Epithelial cell of prostate (primary cell): Measurements from ENCODE around the gene HSD17B11.
"Not testable (repeated sequence)": the region's sequence is repeated elsewhere in the genome, so short reads cannot be mapped to it uniquely, and the experiment has no call there.

Experiments used
- DNase-seq: peaks from one replicate; pipeline ENCODE4 v3.0.0-alpha.2; 2011; ENCODE audit warnings: low read depth, low spot score
- H3K27ac ChIP-seq: fragments of 450-650 bp; 2 replicates; pipeline ENCODE4 v1.5.1; 2017; ENCODE audit warnings: mild to moderate bottlenecking

The HSD17B11 gene

GRCh38 chr4:87390891-87391575 is at the start of gene HSD17B11:
Gene HSD17B11, minus strand, starts transcription at chr4:87391188. Its CDS starts 118 bp downstream, at chr4:87391070.
- DNase-seq: peak; percentile 24
- H3K27ac ChIP-seq: peak within 1 kb of the TSS; percentile 24

GRCh38 chr4:87433342-87433741 is 42.4 kb upstream of the HSD17B11 start:
- no peak for DNase-seq
- H3K27ac ChIP-seq: no peak overlapping the region

GRCh38 chr4:87430038-87430437 is 39.0 kb upstream of the HSD17B11 start:
- no peak overlapping the region for H3K27ac ChIP-seq
- no peak for DNase-seq

GRCh38 chr4:87428979-87429378 is 38.0 kb upstream of the HSD17B11 start:
- DNase-seq: no peak
- H3K27ac ChIP-seq: no peak overlapping the region

GRCh38 chr4:87427518-87427868 is 36.5 kb upstream of the HSD17B11 start:
- no peak for DNase-seq
- no peak overlapping the region for H3K27ac ChIP-seq

GRCh38 chr4:87426865-87427517 is 36.0 kb upstream of the HSD17B11 start:
- H3K27ac ChIP-seq: no peak overlapping the region
- no peak for DNase-seq

- no peak for DNase-seq
These were observed 34.7 kb upstream of the HSD17B11 start for GRCh38 chr4:87425711-87426110.

GRCh38 chr4:87424099-87424543 is 33.1 kb upstream of the HSD17B11 start:
- peak overlapping the region; percentile 44 for H3K27ac ChIP-seq
- not testable (repeated sequence) for DNase-seq

More at GRCh38 chr4:87425711-87426110, 34.7 kb upstream of the HSD17B11 start:
- H3K27ac ChIP-seq: peak overlapping the region; percentile 44

- H3K27ac ChIP-seq: peak overlapping the region; percentile 91
- DNase-seq: no peak
These were observed 32.5 kb upstream of the HSD17B11 start for GRCh38 chr4:87423317-87424098.

GRCh38 chr4:87422104-87423052 is 31.4 kb upstream of the HSD17B11 start, which contains the start of gene NUDT9:
Gene NUDT9, plus strand, starts transcription at chr4:87422573. Its CDS starts 333 bp downstream, at chr4:87422906.
- DNase-seq: peak; percentile 74
- H3K27ac ChIP-seq: peak within 1 kb of the TSS; percentile 91

GRCh38 chr4:87420276-87420830 is 29.4 kb upstream of the HSD17B11 start:
- H3K27ac ChIP-seq: no peak overlapping the region
- DNase-seq: no peak

GRCh38 chr4:87419578-87420249 is 28.7 kb upstream of the HSD17B11 start:
- DNase-seq: peak; percentile 29

GRCh38 chr4:87418410-87418809 is 27.4 kb upstream of the HSD17B11 start:
- not testable (repeated sequence) for H3K27ac ChIP-seq, DNase-seq

More at GRCh38 chr4:87419578-87420249, 28.7 kb upstream of the HSD17B11 start:
- no peak overlapping the region for H3K27ac ChIP-seq

- DNase-seq: no peak
- H3K27ac ChIP-seq: no peak overlapping the region
These were observed 26.0 kb upstream of the HSD17B11 start for GRCh38 chr4:87416965-87417364.

- H3K27ac ChIP-seq: no peak overlapping the region
- DNase-seq: no peak
These were observed 23.8 kb upstream of the HSD17B11 start for GRCh38 chr4:87414816-87415215.

GRCh38 chr4:87410679-87411078 is 19.7 kb upstream of the HSD17B11 start:
- no peak for DNase-seq
- no peak overlapping the region for H3K27ac ChIP-seq

GRCh38 chr4:87410157-87410556 is 19.2 kb upstream of the HSD17B11 start:
- no peak overlapping the region for H3K27ac ChIP-seq
- DNase-seq: no peak

- H3K27ac ChIP-seq: no peak overlapping the region
- no peak for DNase-seq
These were observed 18.5 kb upstream of the HSD17B11 start for GRCh38 chr4:87409420-87409939.

GRCh38 chr4:87406902-87407301 is 15.9 kb upstream of the HSD17B11 start:
- H3K27ac ChIP-seq, DNase-seq: not testable (repeated sequence)
